Astrocyte (in vitro differentiated cells and primary cell): ENCODE measurements around the gene SPAG6. TPM values are rescaled to one million over a fixed set of nuclear protein-coding genes. Genes with fewer than 3 reads are reported as not detected.
A peak's percentile ranks its signal among the peaks of the same experiment; 100 is the strongest.

Source experiments
- DNase-seq: peaks from one replicate; pipeline ENCODE4 v3.0.0-alpha.2; 2010; ENCODE audit warnings: low read depth
- FAIRE-seq: peaks from 2 replicates; lab custom pipeline; 2011; peaks lifted over from hg19 to GRCh38; lab: Jason Lieb, UNC
- H2AFZ ChIP-seq: 2 replicates; pipeline ENCODE4 v1.6.0; 2012; ENCODE audit warnings: low read depth, low read length, inconsistent platforms
- H3K27ac ChIP-seq: 2 replicates; pipeline ENCODE4 v1.5.1; 2011; ENCODE audit warnings: low read depth, low read length, inconsistent platforms
- H3K27me3 ChIP-seq: 2 replicates; pipeline ENCODE4 v1.6.0; 2011; ENCODE audit warnings: low read length, inconsistent platforms; ENCODE audit not compliant: insufficient read depth
- H3K36me3 ChIP-seq: 2 replicates; pipeline ENCODE4 v1.5.1; 2011; ENCODE audit warnings: low read length, inconsistent platforms; ENCODE audit not compliant: insufficient read depth
- H3K4me1 ChIP-seq: 2 replicates; pipeline ENCODE4 v1.5.1; 2011; ENCODE audit warnings: low read length, inconsistent platforms; ENCODE audit not compliant: insufficient read depth
- H3K4me2 ChIP-seq: 2 replicates; pipeline ENCODE4 v1.6.0; 2012; ENCODE audit warnings: low read length, inconsistent platforms
- H3K4me3 ChIP-seq: 2 replicates; pipeline ENCODE4 v1.5.1; 2011; ENCODE audit warnings: low read depth, mild to moderate bottlenecking, low read length, inconsistent platforms; ENCODE audit not compliant: insufficient read depth
- H3K79me2 ChIP-seq: 2 replicates; pipeline ENCODE4 v1.6.0; 2012; ENCODE audit warnings: mild to moderate bottlenecking, low read length, inconsistent platforms; ENCODE audit not compliant: insufficient read depth
- H3K9ac ChIP-seq: 2 replicates; pipeline ENCODE4 v1.6.0; 2012; ENCODE audit warnings: mild to moderate bottlenecking, low read length, inconsistent platforms
- H3K9me3 ChIP-seq: 2 replicates; pipeline ENCODE4 v1.5.1; 2012; ENCODE audit warnings: low read depth, mild to moderate bottlenecking, low read length, inconsistent platforms; ENCODE audit not compliant: insufficient read depth
- H4K20me1 ChIP-seq: 2 replicates; pipeline ENCODE4 v1.6.0; 2012; ENCODE audit warnings: low read length, inconsistent platforms; ENCODE audit not compliant: insufficient read depth
- H3K27ac Mint-ChIP-seq: one replicate; pipeline ENCODE4 v1.8.0; 2021; ENCODE audit warnings: mild to moderate bottlenecking, mixed read lengths; ENCODE audit not compliant: unreplicated experiment
- H3K27me3 Mint-ChIP-seq: one replicate; pipeline ENCODE4 v1.8.0; 2021; ENCODE audit warnings: low read depth, mixed read lengths; ENCODE audit not compliant: unreplicated experiment
- H3K36me3 Mint-ChIP-seq: one replicate; pipeline ENCODE4 v1.8.0; 2021; ENCODE audit warnings: low read depth, mixed read lengths; ENCODE audit not compliant: unreplicated experiment
- H3K4me1 Mint-ChIP-seq: one replicate; pipeline ENCODE4 v1.8.0; 2021; ENCODE audit warnings: low read depth, mixed read lengths; ENCODE audit not compliant: unreplicated experiment
- H3K4me3 Mint-ChIP-seq: one replicate; pipeline ENCODE4 v1.8.0; 2021; ENCODE audit warnings: mild to moderate bottlenecking, moderate library complexity, mixed read lengths; ENCODE audit not compliant: unreplicated experiment
- H3K9me3 Mint-ChIP-seq: one replicate; pipeline ENCODE4 v1.8.0; 2021; ENCODE audit warnings: mild to moderate bottlenecking, mixed read lengths; ENCODE audit not compliant: unreplicated experiment
- CTCF ChIP-seq: IDR thresholded peaks from 2 replicates; pipeline ENCODE4 v1.5.1; 2011; ENCODE audit warnings: low read depth, mild to moderate bottlenecking, inconsistent platforms, low read length, moderate library complexity; ENCODE audit not compliant: insufficient read depth
- EZH2 ChIP-seq: IDR thresholded peaks from 2 replicates; pipeline ENCODE4 v1.6.1; 2012; ENCODE audit warnings: mild to moderate bottlenecking, low read length, inconsistent platforms; ENCODE audit not compliant: insufficient read depth
- total RNA-seq: library from RNA; stranded (reverse); gene quantifications from 2 replicates; pipeline ENCODE4 v1.2.1, GENCODE V29; 2021

Gene SPAG6
- total RNA-seq, 1 donor from 2014 or later: not detected

- Mint-ChIP-seq H3K4me3 (peak overlapping the region; percentile 84), H3K27me3 (peaks cover 20% of the 10 kb centered on the region), H3K27ac (no peak overlapping the region), H3K4me1 (peaks cover 14% of the 10 kb centered on the region), H3K9me3 (no peaks in the 10 kb centered on the region), H3K36me3 (peaks cover 13% of the 10 kb centered on the region)
- FAIRE-seq: no peak
- DNase-seq: no peak
- Histone ChIP-seq H3K4me3 (peak overlapping the region; percentile 68), H4K20me1 (peaks cover 43% of the 10 kb centered on the region), H2AFZ (peak overlapping the region; percentile 36), H3K36me3 (peaks cover 10% of the 10 kb centered on the region), H3K4me2 (peak overlapping the region; percentile 97), H3K9ac (peak overlapping the region; percentile 69), H3K79me2 (peaks cover 36% of the 10 kb centered on the region), H3K27ac (no peak overlapping the region), H3K4me1 (peaks cover 22% of the 10 kb centered on the region), H3K27me3 (peaks cover 32% of the 10 kb centered on the region), H3K9me3 (no peaks in the 10 kb centered on the region)
- TF ChIP-seq EZH2 (no peak), CTCF (no peak)
Observed at GRCh38 chr10:22324893-22325271, 20.4 kb upstream of the SPAG6 start.

GRCh38 chr10:22325272-22326144 is 19.8 kb upstream of the SPAG6 start:
- Histone ChIP-seq H3K4me2 (peak overlapping the region; percentile 97), H3K9me3 (no peaks in the 10 kb centered on the region), H3K79me2 (peaks cover 36% of the 10 kb centered on the region), H3K4me3 (peak overlapping the region; percentile 72), H3K4me1 (peaks cover 22% of the 10 kb centered on the region), H3K27me3 (peaks cover 32% of the 10 kb centered on the region), H3K27ac (no peak overlapping the region), H3K36me3 (peaks cover 14% of the 10 kb centered on the region), H4K20me1 (peaks cover 43% of the 10 kb centered on the region), H3K9ac (peak overlapping the region; percentile 71), H2AFZ (peak overlapping the region; percentile 51)
- FAIRE-seq (no peak), DNase-seq (peak; percentile 32)
- Mint-ChIP-seq H3K4me1 (peaks cover 14% of the 10 kb centered on the region), H3K9me3 (no peaks in the 10 kb centered on the region), H3K36me3 (peaks cover 14% of the 10 kb centered on the region), H3K4me3 (peak overlapping the region; percentile 94), H3K27me3 (peaks cover 20% of the 10 kb centered on the region), H3K27ac (peak overlapping the region; percentile 98)
- no peak for TF ChIP-seq EZH2
- no peak for TF ChIP-seq CTCF
